NCI-H69 (cell line): Measurements from ENCODE around the gene IFI27.
"Not testable (repeated sequence)": the region's sequence is repeated elsewhere in the genome, so short reads cannot be mapped to it uniquely, and the experiment has no call there.

ENCODE experiments used
- DNase-seq: peaks from one replicate; lab custom pipeline; 2025; lab: John Stamatoyannopoulos, UW

The IFI27 gene

DNA sequence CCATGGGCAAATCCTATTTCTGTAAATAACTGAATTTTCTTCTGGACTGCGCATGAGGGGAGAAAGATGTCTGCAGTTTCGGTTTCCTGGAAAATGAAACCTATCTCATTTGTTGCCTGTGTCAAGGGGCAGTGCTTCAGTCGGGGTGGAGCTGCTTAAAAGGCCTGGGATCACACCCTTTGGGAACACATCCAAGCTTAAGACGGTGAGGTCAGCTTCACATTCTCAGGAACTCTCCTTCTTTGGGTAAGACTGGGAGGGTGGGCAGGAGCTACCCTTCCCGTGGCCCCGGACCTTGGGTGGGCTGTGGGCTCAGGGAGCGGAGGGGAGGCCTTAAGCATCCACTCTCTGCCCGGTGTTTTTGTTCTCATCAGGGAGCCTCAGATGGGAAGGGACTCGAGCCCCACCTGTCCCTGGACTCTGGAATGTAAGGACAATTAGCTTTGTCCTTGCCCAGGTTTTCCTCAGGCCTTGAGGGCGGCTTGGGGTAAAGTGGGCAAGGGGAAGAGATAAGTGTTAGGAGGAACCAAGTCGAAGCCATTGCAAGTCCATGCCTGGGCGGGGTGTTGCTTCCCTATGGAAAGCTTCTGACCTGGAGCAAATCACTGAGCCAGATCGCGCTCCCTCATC, at the start of gene IFI27:
Gene IFI27 (plus strand): TSS at position 185 of the 630 bp plus-strand sequence.
- no peak for DNase-seq

DNA sequence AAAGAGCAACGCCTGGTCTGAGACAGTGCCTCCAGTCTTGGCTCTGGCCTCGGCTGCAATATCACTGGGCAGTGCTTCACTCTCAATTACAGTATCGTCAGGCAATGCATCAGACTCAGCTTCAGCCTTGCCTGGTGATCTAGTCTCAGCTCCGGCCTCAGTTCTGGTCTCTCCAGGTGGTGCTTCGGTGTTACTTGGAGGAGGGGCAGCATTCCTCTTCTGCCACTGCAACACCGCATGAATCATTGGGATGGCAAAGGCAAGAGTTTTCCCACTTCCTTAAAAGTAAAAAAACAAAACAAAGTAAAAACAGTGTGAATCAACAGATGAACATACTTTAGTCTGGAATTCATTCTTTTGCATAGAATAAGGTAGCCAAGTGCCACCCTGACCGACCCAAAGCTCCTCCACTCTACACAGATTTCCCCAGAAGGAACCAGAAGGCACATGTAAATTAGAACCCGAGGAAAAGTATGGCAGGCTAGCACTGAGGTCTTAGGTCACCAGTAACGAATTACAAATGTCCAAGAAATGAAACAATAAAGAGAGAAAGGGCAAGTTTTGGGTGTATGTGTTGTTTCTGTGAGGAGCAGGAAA, 48.1 kb upstream of the IFI27 start:
- no peak for DNase-seq

DNA sequence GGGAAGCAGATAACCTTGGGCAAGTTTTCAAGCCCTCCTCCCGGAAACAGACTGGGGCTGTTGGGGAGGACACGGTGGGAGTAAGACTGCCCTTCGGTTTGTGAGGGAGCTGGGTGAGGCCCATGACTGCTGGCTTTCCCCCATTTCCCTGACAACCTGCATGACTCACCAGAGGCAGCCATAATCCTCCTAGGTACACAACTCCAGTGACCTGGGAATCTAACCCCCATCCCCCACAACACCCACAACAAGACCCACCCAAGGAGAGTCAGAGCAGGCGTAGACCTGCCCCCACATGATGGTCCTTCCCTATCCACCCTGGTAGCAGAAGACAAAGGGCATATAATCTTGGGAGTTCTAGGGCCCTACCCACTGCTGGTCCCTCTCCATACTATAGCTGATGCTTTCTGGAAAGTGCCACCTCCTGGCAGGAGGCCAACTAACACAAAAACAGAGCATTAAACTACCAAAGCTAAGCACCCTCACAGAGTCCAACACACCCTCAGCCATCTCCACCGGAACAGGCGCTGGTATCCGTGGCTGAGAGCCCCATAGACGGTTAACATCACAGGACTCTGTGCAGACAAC, 44.4 kb upstream of the IFI27 start:
- DNase-seq: peak; percentile 83

DNA sequence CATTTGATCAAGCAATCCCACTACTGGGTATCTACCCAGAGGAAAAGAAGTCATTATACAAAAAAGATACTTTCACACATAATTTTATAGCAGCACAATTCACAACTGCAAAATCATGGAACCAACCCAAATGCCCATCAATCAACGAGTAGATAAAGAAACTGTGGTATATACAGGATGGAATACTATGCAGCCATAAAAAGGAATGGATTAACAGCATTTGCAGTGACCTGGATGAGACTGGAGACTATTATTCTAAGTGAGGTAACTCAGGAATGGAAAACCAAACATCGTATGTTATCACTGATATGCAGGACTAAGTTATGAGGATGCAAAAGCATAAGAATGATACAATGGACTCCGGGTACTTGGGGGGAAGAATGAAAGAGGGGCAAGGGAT, 38.5 kb upstream of the IFI27 start:
- not testable (repeated sequence) for DNase-seq

DNA sequence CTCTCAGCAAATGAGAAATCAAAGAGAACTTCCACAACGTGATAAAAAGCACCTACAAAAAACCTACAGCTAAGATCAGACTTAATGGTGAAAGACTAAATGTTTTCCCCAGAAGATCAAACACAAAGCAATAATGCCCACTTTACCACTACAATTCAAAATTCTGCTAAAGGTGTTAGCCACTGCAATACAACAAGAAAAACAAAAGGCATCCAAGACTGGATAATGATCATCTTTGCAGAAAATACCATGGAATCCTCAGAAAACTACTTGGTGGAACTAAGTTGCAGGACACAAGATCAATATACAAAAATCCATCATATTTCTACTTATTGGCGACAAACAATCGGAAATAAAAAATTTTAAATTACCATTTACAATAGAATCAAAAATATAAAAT, 36.0 kb upstream of the IFI27 start:
- no peak for DNase-seq

DNA sequence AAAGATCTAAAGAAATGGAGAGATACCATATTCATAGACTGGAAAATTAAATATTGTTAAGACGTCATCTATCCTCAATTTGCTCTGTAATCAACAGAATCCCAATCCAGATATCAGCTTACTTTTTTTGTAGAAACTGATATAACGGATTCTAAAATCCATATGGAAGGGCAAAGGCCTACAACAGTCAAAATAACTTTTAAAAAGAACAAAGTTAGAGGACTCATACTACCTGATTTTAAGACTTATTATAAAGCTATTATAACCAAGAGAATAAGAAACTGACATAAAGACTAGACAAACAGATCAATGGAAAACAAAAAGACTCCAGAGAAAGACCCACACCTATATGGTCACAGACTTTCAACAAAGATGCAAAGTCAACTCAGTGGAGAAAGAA, 35.5 kb upstream of the IFI27 start:
- DNase-seq: no peak

DNA sequence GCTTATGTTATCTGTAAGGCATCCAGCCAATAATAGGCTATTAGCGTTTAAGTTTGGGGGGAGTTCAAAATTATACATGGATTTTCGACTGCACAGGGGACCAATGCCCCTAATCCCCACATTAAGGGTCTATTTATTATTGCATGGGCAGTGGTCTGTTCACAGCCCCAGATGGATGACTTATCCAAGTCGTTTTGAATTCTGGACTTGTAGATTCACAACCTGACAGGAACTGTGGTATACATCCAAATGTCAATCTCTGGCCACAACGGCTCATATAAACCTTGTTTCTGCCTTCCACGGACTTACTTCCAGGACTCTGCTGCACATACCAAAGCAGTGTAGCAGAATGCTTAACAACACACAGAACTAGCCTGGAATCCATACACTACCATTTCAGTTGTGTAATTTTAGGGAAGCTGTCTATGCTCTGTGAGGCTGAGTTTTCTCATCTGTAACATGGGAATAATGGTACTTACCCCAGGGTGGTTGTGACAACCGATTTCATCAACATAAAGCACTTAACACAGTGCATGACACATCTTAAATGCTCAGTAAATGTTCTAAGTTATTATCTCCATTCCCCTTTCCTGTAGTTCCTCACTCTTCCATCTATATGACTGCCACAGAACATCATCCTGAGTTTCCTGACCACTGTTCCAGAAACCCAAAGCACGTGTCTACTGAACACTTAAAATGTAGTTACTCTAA, 33.3 kb upstream of the IFI27 start:
- no peak for DNase-seq

DNA sequence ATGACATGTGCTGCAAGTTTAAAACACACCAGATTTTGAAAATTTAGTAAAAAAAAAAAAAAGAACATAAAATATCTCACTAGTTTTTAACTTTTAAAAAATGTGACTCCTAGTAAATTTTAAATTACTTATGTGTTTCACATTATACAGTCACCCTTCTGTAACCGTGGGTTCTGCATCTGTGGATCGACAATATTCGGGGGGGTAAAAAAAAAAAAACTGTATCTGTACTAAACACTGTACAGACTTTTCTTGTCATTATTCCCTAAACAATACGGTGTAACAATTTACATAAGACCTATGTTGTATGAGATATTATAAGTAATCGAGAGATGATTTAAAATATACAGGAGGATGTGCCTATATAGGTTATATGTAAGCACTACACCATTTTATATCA, 32.7 kb upstream of the IFI27 start:
- no peak for DNase-seq

DNA sequence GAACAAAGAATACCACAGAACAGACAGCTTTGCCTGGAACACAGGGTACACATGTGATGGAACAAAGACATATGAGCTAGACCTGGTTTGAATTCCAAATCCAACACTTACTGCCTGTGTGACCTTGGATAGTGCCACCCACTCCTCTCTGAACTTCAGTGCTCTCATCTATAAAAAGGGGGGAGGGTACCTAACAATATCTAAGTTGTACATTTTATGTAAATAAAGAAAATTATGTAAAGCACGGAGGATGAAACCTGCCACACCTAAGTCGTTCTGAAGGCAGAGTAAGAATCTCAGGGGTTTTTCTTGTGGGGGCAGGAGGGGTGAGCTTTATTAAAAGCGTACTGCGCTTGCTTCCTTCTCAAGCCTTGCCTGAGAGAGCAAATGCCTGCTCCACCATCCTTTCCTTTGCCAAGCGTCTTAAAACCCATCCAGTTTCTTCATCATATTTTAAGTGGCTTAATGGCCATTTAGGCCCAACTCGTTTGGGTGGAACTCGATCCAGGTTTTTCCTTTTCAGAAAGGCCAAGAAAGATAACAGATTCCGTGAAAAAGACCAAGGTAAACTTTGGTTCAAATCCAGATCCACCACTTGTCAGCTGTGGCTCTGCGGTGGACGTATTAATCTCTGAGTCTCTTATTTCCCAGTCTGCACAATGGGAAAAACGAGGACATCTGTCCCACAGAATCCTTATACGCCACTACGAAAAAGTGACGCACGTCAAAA, 30.5 kb upstream of the IFI27 start:
- DNase-seq: peak; percentile 33

DNA sequence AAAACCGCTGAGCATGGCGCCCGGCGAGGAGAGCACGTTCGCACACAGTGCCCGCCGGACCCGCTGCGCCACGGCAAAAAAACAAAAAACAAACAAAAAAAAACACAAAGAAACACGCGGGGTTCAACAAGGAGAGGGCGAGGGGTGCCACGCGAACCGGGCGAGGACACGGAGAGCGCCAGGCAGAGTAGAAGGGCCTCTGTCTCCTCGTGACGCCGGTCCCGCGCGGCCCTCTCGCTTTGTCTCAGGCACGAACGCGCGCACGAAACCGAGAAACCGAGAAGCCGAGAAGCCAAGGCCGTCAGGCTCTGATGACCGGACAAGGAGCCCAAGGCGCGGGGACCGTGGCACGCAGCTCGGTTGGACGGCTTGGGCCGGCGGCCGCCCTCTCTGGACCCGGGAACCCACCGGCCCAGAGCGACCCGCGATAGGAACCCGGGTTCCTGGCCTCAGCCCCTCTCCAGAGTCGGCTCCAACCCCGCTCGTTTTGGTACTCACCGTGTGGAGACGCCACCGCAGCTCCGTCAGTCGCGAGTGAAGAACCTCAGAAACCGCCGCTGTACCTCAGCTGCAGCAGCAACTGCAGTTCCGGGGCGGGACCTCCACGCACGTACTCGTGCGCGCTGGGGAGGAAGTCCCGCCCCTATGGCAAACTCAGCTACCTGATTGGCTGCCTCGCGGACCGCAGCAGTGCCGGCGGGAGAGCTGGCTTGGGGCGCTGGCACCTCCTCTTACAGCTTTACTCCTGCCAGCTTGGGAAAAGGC, 29.7 kb upstream of the IFI27 start, which contains the start of the genes DDX24 and IFI27L1:
Gene DDX24 (minus strand): TSS at position 582 of the 765 bp plus-strand sequence. CDS start 1,460 bp downstream, outside the sequence.
Gene IFI27L1 (plus strand): TSS at position 690 of the 765 bp plus-strand sequence. CDS start 15,628 bp downstream, outside the sequence.
- DNase-seq: peak; percentile 97

DNA sequence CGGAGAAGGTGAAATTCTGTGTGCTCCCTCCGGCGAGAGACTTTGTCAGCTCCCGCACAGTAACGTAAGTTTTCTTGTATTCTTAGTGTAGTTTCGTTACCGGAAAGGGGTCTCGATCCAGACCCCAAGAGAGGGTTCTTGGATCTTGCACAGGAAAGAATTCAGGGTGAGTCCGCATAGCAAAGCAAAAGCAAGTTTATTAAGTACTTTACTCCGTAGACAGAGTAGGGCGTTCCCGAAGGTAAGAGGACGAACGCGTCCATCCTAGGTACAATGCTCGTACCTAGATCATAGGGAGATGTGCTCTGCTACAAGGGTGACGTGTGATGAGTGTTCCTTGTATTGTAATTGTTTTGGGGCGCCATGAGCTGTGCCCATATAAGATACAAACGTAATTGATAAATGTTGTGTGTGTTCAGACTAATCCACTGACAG, 29.1 kb upstream of the IFI27 start:
- DNase-seq: peak; percentile 72

DNA sequence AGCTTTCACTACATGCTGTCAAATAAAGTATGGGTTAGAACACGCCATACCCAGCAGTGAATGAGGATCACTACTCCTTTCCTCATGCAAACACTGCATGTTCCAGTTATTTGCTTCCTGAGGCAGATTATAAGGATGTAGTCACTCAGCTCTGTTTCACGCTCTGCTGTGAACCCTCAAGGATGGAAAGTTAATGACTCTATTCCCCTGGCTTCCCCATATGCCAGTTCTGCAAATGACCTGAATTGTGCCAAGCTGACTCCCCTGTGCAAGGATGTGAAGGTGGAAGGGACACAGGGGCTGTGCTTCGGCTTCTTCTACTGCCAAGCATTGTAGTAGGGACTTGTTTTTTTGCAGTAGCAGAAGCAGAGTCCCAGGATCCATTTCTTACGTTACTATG, 22.6 kb upstream of the IFI27 start:
- DNase-seq: no peak

DNA sequence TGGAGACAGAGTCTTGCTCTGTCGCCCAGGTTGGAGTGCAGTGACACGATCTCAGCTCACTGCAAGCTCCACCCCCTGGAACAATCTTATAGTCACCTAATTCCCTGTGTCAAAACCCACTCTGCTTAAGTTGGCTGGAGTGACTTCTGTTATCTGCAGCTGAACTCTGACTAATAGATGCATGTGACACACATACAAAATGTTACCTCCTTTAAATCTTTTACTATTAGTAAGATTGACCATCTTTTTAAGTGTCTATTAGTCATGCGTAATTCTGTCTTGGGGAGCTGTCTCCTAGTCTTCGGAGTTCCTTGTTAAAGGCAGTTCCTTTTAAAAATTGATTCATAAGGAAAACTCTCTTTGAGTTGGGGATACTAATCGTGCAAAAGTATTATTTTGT, 22.0 kb upstream of the IFI27 start:
- no peak for DNase-seq

DNA sequence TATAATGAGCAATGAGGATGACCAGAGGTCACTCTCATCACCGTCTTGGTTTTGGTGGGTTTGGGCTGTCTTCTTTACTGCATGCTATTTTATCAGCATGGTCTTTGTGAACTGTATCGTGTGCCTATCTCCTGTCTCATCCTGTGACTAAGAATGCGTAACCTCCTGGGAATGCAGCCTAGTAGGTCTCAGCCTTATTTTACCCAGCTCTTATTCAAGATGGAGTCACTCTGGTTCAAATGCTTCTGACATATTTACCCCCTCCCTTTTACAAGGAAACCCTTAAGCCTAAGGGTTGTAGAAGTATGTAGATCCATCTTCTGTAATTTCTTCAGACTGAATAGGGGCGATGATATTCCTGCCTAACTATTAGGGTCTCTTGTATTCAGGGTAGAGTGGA, 21.1 kb upstream of the IFI27 start:
- no peak for DNase-seq

DNA sequence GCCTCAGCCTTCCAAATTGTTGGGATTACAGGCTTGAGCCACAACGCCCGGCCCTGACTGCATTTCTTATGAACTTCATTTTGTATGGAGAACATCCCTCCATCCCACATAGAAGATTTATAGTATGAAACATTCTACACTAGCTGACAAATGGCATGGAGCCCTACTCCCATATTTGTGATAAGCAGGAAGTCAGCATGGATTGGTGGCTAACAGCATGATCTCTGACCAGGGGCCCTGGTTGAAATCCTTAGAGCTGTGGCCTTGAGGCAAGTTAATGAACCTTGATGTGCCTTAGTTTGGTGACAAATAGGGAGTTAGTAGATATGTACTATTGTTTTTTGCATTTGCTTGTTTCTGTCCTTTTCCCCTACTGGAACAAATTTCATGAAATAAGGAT, 17.1 kb upstream of the IFI27 start:
- DNase-seq: no peak

DNA sequence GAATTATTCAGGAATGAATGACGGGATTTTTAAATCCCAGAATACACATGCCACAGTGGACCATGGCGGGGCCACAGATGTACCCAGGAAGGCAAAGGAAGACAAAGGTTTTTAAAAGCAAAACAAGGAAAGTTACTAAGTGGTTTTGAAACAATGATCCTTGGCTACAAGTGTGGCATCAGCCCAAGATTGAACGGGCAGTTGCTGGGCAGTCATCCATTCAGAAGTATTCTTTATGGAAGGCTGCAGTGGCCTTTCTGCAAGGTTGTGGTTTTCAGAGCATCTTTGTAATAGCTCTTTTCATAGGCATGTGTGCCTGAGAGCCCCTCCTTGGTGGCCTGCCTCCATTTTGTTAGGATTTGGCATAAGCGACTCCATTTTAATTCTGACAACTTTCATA, 13.4 kb upstream of the IFI27 start:
- no peak for DNase-seq

DNA sequence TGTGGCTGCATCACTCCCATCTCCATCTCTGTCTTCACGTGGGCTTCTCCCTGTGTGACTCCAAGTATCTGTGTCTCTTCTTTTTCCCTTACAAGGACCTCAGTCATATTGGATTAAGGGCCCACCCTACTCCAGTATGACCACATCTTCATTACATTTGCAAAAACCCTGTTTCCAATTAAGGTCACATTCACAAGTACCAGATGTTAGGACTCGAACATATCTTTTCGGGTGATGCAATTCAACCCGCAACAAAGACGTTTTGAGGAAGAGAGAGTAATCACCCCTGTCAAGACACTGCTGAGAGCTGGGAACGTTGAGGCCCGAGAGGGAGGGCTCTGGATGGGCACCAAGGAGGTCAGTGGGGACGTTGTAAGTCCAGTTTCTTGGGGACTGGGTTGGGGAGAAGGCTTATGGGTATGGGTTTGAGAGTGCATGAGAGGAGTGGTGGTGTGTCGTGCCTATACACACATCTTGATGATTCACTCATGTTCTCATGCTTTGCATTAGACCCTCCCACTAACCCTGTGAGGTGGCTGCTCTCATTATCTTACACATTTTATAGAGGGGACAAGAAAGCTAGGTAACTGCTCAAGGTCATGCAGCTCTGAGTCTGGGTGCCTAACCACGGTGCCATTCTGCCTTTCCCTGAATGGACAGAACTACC, 12.1 kb upstream of the IFI27 start:
- no peak for DNase-seq

DNA sequence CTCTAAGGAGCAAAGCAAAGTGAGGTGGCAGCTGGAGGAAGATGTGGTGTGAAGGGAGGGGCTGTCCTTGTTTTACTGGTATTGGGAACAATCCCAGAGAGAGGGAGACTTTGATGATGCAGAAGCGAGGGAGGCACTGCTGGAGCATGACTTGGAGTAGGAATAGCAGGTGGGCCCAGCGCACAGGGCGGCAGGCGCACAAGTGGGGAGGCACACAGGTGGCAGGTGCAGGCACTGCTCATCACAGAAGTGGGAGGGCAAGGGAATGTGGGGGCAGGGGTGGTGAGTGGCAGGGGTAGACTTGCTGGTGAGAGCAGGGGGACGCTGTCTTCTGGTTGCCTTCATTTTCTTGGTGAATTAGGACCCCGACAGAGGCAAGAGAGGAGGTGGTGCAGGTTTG, 11.5 kb upstream of the IFI27 start:
- DNase-seq: no peak

DNA sequence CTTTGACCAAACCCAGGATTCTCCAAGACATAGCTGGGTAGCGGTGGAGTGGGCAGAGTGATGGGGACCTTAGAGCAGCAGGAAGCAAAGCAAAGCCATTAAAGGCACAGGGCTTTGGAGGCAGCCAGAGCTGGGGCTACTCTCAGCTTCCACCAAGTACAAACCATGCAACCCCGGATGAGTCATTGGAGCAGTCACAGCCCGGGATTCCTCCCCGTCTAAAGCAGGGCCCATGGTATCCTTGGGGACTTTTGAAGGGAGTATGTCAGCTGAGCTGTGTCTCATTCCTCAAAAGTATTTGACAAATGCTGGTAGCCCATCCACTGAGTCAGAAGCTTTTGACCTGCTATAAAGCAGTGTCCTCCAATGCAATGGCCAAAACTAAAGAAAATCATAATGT, 9.7 kb upstream of the IFI27 start:
- no peak for DNase-seq

DNA sequence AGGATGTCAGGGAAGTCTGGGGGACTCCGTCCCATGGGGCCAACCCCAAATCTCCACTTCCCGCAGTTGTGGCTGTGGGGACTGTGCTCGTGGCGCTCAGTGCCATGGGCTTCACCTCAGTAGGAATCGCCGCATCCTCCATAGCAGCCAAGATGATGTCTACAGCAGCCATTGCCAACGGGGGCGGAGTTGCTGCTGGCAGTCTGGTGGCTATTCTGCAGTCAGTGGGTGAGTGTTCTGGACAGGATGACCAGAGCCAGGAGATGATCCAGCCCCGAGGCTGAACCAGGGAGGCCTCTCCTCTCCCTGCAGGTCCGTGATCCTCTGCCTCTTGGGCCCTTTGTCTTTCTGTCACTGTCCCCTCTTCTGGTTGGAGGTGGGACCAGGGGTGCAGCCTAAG, 8.8 kb upstream of the IFI27 start:
- no peak for DNase-seq
